H1 (cell line): ENCODE results near the gene EPB42. TPM values are rescaled to one million over a fixed set of nuclear protein-coding genes. Genes with fewer than 3 reads are reported as not detected.

ENCODE experiments used
- CTCF ChIA-PET: fragments of 300-600 bp; sonication (Branson Sonifier 250); formaldehyde crosslinking; loops from one replicate; lab custom pipeline; 2021; ENCODE audit not compliant: partially characterized antibody; lab: Charles Lee
- POLR2A ChIA-PET: fragments of 300-600 bp; sonication (Branson Sonifier 250); formaldehyde crosslinking; loops from one replicate; lab custom pipeline; 2021; ENCODE audit warnings: inconsistent platforms; ENCODE audit not compliant: partially characterized antibody; lab: Charles Lee
- DNase-seq, 2 experiments: peaks; one replicate each; pipeline versions ENCODE4 v3.0.0 to v3.0.0-alpha.2; 2010 to 2022; ENCODE audit warnings: low spot score in 2 of 2, low read depth in 1 of 2, mixed read lengths in 1 of 2
- FAIRE-seq: peaks from 2 replicates; lab custom pipeline; 2011; peaks lifted over from hg19 to GRCh38; lab: Jason Lieb, UNC
- H2AFZ ChIP-seq: 2 replicates; pipeline ENCODE4 v1.8.1; 2012; ENCODE audit warnings: low read length, inconsistent platforms
- H2AK5ac ChIP-seq: 2 replicates; pipeline ENCODE4 v1.6.1; 2013; ENCODE audit warnings: low read depth, low read length
- H2BK120ac ChIP-seq: replicated peaks from 2 replicates; pipeline ENCODE3; 2013; ENCODE audit warnings: low read depth, low read length, inconsistent platforms
- H2BK12ac ChIP-seq: 2 replicates; pipeline ENCODE4 v1.6.1; 2013; ENCODE audit warnings: low read depth, low read length
- H2BK15ac ChIP-seq: 2 replicates; pipeline ENCODE4 v1.6.1; 2013; ENCODE audit warnings: low read length
- H2BK20ac ChIP-seq: 2 replicates; pipeline ENCODE4 v1.6.1; 2013; ENCODE audit warnings: low read length
- H2BK5ac ChIP-seq: 2 replicates; pipeline ENCODE4 v1.6.1; 2013; ENCODE audit warnings: low read depth, low read length
- H3K14ac ChIP-seq: 2 replicates; pipeline ENCODE4 v1.6.1; 2013; ENCODE audit warnings: inconsistent platforms; ENCODE audit not compliant: insufficient read length
- H3K18ac ChIP-seq: 2 replicates; pipeline ENCODE4 v1.6.1; 2013; ENCODE audit warnings: low read length; ENCODE audit errors: extremely low read depth
- H3K23ac ChIP-seq: 2 replicates; pipeline ENCODE4 v1.6.1; 2013; ENCODE audit warnings: inconsistent platforms; ENCODE audit not compliant: insufficient read length
- H3K23me2 ChIP-seq: 2 replicates; pipeline ENCODE4 v1.6.1; 2013; ENCODE audit warnings: low read depth, low read length
- H3K27ac ChIP-seq: 2 replicates; pipeline ENCODE4 v1.6.1; 2011; ENCODE audit warnings: low read depth, low read length, inconsistent platforms
- H3K27me3 ChIP-seq, 4 experiments: replicated peaks in 1 of 4; 1 replicate in 1 of 4; 2 replicates in 3 of 4; pipeline versions ENCODE4 v1.6.1 to v1.8.1; 2011 to 2013; ENCODE audit warnings: low read length in 3 of 4, mild to moderate bottlenecking in 3 of 4, inconsistent platforms in 2 of 4, mixed read lengths in 2 of 4, moderate library complexity in 1 of 4; ENCODE audit not compliant: control insufficient read depth in 3 of 4, insufficient read depth in 3 of 4; ENCODE audit errors: extremely low read depth in 1 of 4
- H3K36me3 ChIP-seq, 4 experiments: 2 replicates each; pipeline versions ENCODE4 v1.6.1 to v1.8.1; 2011 to 2013; ENCODE audit warnings: mild to moderate bottlenecking in 4 of 4, low read length in 3 of 4, moderate library complexity in 2 of 4, control low read depth in 1 of 4, inconsistent platforms in 1 of 4; ENCODE audit not compliant: insufficient read depth in 4 of 4, control insufficient read depth in 2 of 4
- H3K4ac ChIP-seq: replicated peaks from 2 replicates; pipeline ENCODE3; 2013; ENCODE audit warnings: low read length, low read depth, mixed read lengths, inconsistent platforms; ENCODE audit not compliant: insufficient read length
- H3K4me1 ChIP-seq, 4 experiments: replicated peaks in 1 of 4; 1 replicate in 1 of 4; 2 replicates in 3 of 4; pipeline versions ENCODE4 v1.6.1 to v1.8.1; 2011 to 2013; ENCODE audit warnings: low read length in 3 of 4, inconsistent platforms in 2 of 4, mixed read lengths in 1 of 4; ENCODE audit not compliant: insufficient read depth in 4 of 4, control insufficient read depth in 3 of 4
- H3K4me2 ChIP-seq, 2 experiments: 2 replicates each; pipeline versions ENCODE4 v1.6.1 to v1.8.1; 2011 to 2013; ENCODE audit warnings: low read depth in 2 of 2, low read length in 2 of 2, control low read depth in 1 of 2, inconsistent platforms in 1 of 2, mild to moderate bottlenecking in 1 of 2; ENCODE audit not compliant: insufficient read depth in 1 of 2
- H3K4me3 ChIP-seq, 4 experiments: fragments of 200-600, 300-600 bp in 1 of 4; sonication (generic), shearing (Covaris generic), sonication (Bioruptor Twin) in 1 of 4; 2 replicates each; pipeline versions ENCODE4 v1.5.1 to v1.8.1; 2011 to 2016; ENCODE audit warnings: low read length in 4 of 4, low read depth in 3 of 4, control low read depth in 2 of 4, inconsistent platforms in 2 of 4, mild to moderate bottlenecking in 2 of 4, mixed read lengths in 1 of 4, moderate library complexity in 1 of 4; ENCODE audit not compliant: insufficient read depth in 2 of 4; ENCODE audit errors: extremely low read depth in 1 of 4
- H3K56ac ChIP-seq: replicated peaks from 2 replicates; pipeline ENCODE3; 2013; ENCODE audit warnings: low read depth, mild to moderate bottlenecking, mixed read lengths, low read length, inconsistent platforms; ENCODE audit not compliant: insufficient read length
- H3K79me1 ChIP-seq: 2 replicates; pipeline ENCODE4 v1.6.1; 2013; ENCODE audit warnings: low read depth, low read length, control low read depth
- H3K79me2 ChIP-seq, 2 experiments: 2 replicates each; pipeline versions ENCODE4 v1.6.1 to v1.8.1; 2012 to 2013; ENCODE audit warnings: low read length in 2 of 2, mild to moderate bottlenecking in 2 of 2, inconsistent platforms in 1 of 2; ENCODE audit not compliant: insufficient read depth in 2 of 2, control insufficient read depth in 1 of 2
- H3K9ac ChIP-seq, 4 experiments: replicated peaks in 1 of 4; 1 replicate in 1 of 4; 2 replicates in 3 of 4; pipeline versions ENCODE4 v1.6.1 to v1.8.1; 2011 to 2013; ENCODE audit warnings: low read depth in 3 of 4, low read length in 3 of 4, control low read depth in 2 of 4, mild to moderate bottlenecking in 2 of 4, moderate library complexity in 2 of 4, inconsistent platforms in 1 of 4; ENCODE audit errors: extremely low read depth in 1 of 4
- H3K9me3 ChIP-seq, 2 experiments: 2 replicates each; pipeline versions ENCODE4 v1.6.1 to v1.8.1; 2012 to 2013; ENCODE audit warnings: mild to moderate bottlenecking in 2 of 2, moderate library complexity in 2 of 2, control low read depth in 1 of 2, inconsistent platforms in 1 of 2, low read depth in 1 of 2, low read length in 1 of 2, mixed read lengths in 1 of 2; ENCODE audit not compliant: insufficient read depth in 2 of 2
- H4K20me1 ChIP-seq, 2 experiments: replicated peaks in 1 of 2; 2 replicates each; pipeline versions ENCODE3 to v1.8.1; 2011 to 2013; ENCODE audit warnings: inconsistent platforms in 2 of 2, low read length in 2 of 2, mild to moderate bottlenecking in 1 of 2; ENCODE audit not compliant: insufficient read depth in 2 of 2, control insufficient read depth in 1 of 2
- H4K5ac ChIP-seq: 2 replicates; pipeline ENCODE4 v1.6.1; 2013; ENCODE audit warnings: low read length, low read depth, mixed read lengths, inconsistent platforms; ENCODE audit not compliant: insufficient read length
- H4K8ac ChIP-seq: 2 replicates; pipeline ENCODE4 v1.8.0; 2013; ENCODE audit warnings: mild to moderate bottlenecking, moderate library complexity, low read length, inconsistent platforms; ENCODE audit not compliant: insufficient read depth; ENCODE audit errors: extremely low read depth
- H4K91ac ChIP-seq: replicated peaks from 2 replicates; pipeline ENCODE3; 2013; ENCODE audit warnings: low read length, mixed read lengths, inconsistent platforms; ENCODE audit not compliant: insufficient read length
- CHD2 ChIP-seq: IDR thresholded peaks from 2 replicates; pipeline ENCODE4 v1.6.1; 2012; ENCODE audit warnings: low read length, improper control_type of control experiment
- CTBP2 ChIP-seq: IDR thresholded peaks from 2 replicates; pipeline ENCODE4 v1.7.0; 2011; ENCODE audit warnings: borderline replicate concordance, mild to moderate bottlenecking, moderate library complexity, mixed read lengths, low read length; ENCODE audit not compliant: insufficient read depth, insufficient read length
- KDM5A ChIP-seq: fragments of 200-600 bp; IDR thresholded peaks from 2 replicates; pipeline ENCODE4 v1.7.1; 2012; ENCODE audit warnings: mild to moderate bottlenecking, low read length, inconsistent platforms, mixed read lengths
- SP1 ChIP-seq: IDR thresholded peaks from 2 replicates; pipeline ENCODE4 v1.6.1; 2011; ENCODE audit warnings: low read depth, low read length
- SRF ChIP-seq: IDR thresholded peaks from 2 replicates; pipeline ENCODE4 v1.6.1; 2011; ENCODE audit warnings: mild to moderate bottlenecking, low read depth, low read length, moderate library complexity
- ZNF274 ChIP-seq: IDR thresholded peaks from 2 replicates; pipeline ENCODE4 v1.7.0; 2012; ENCODE audit warnings: low read length, borderline replicate concordance; ENCODE audit errors: extremely low read depth
- WGBS, 2 experiments: shearing (Covaris generic) in 1 of 2; methylation state at CpG; one replicate each; pipeline versions ENCODE4 v1.1.6 to v1.1.7; 2013 to 2015; ENCODE audit warnings: low lambda C conversion rate in 2 of 2, mixed read lengths in 2 of 2, inconsistent platforms in 1 of 2, low coverage in 1 of 2, missing lambda C conversion rate in 1 of 2; ENCODE audit not compliant: insufficient replicate concordance in 2 of 2, insufficient coverage in 1 of 2, insufficient read length in 1 of 2; ENCODE audit errors: extremely low coverage in 1 of 2, missing lambda C conversion rate in 1 of 2; 5-methylcytosine and 5-hydroxymethylcytosine counted together
- polyA plus RNA-seq, 7 experiments: library from polyadenylated mRNA; depleted of rRNA in 3 of 7; stranded (reverse) in 5 of 7; unstranded in 2 of 7; fragments of >200 nt in 5 of 7; fragments of 200-250 nt in 2 of 7; gene quantifications; 1 replicate in 5 of 7; 2 replicates in 1 of 7; 4 replicates in 1 of 7; pipeline versions ENCODE4 v1.2.1 to v1.2.3, GENCODE V29; 2011 to 2013; ENCODE audit warnings: missing spikeins in 2 of 7, mixed read lengths in 2 of 7
- total RNA-seq: library from RNA; stranded (reverse); fragmentation: NEBNext Ultra II Directional; extraction: Animal tissue kit (Norgen Biotek cat#: 25700); gene quantifications from 2 replicates; pipeline ENCODE4 v1.2.1, GENCODE V29; 2021

EPB42 gene
- total and polyA plus RNA-seq, 2 of the 8 experiments (the other 6 are each of a cell fraction or from before 2014, with no cell fraction given), result not detected

- Histone ChIP-seq H3K14ac (no peak overlapping the region), H4K8ac (no peak overlapping the region), H3K9ac (no peak overlapping the region), H2BK120ac (no peak overlapping the region), H2AFZ (peak overlapping the region; percentile 93), H3K27me3 (no peaks in the 10 kb centered on the region), H3K79me1 (no peaks in the 10 kb centered on the region), H2BK12ac (peak overlapping the region; percentile 28; the same call in 1 of the 2 replicates), H3K56ac (no peak overlapping the region), H2AK5ac (no peak overlapping the region), H3K27ac (no peak overlapping the region), H3K4me1 (peaks cover 0 to 3% (median 0%) of the 10 kb centered on the region in 4 experiments; a peak in 1 of 7 replicates), H3K79me2 (no peaks in the 10 kb centered on the region), H3K36me3 (no peaks in the 10 kb centered on the region), H3K23ac (no peak overlapping the region), H2BK20ac (no peak overlapping the region), H3K4me3 (no peak overlapping the region), H4K91ac (no peak overlapping the region), H4K20me1 (no peaks in the 10 kb centered on the region), H2BK15ac (no peak overlapping the region), H3K9me3 (no peaks in the 10 kb centered on the region), H2BK5ac (no peak overlapping the region), H3K23me2 (no peaks in the 10 kb centered on the region), H3K4me2 (no peak overlapping the region), H3K18ac (no peak overlapping the region), H3K4ac (no peak overlapping the region), H4K5ac (no peak overlapping the region)
- peak; percentile 44 to 67 for DNase-seq
- WGBS, 2 experiments, result 49% methylated on average over 8 of the region's 8 CpGs; no CpG with 5 or more reads in 1 of the 2 experiments
- FAIRE-seq, result peak; percentile 90
- POLR2A ChIA-PET, result interaction anchor here (0.5 to 1.2 kb wide), 2 partner anchors 15 to 289 kb away, joined by 3 read pairs; no protein-coding TSS in a partner anchor
- CTCF ChIA-PET, result interaction anchor here (0.8 to 4.4 kb wide), 30 partner anchors 9 to 500 kb away, joined by 3 to 58 read pairs (median 5); partner anchors contain the start of gene CCNDBP1
- TF ChIP-seq SP1, result no peak
- no peak for TF ChIP-seq KDM5A
- TF ChIP-seq SRF, result no peak
- TF ChIP-seq CTBP2, result no peak
- TF ChIP-seq ZNF274, result no peak
- TF ChIP-seq CHD2, result no peak
Observed at GRCh38 chr15:43204016-43204901, 16.6 kb downstream of the EPB42 start.
